ENCODE data around the gene HTT. TPM values are rescaled to one million over a fixed set of nuclear protein-coding genes. Genes with fewer than 3 reads are reported as not detected.

The HTT gene
- total RNA-seq, 1 experiment from 2014 or later, result 64.4 TPM

GRCh38 chr4:3223956-3224748 is 149.7 kb downstream of the HTT start:
- H2AFZ ChIP-seq (ENCODE audit: low read length), result no peak overlapping the region
- no peak overlapping the region for H4K8ac ChIP-seq (replicated peaks; ENCODE audit: insufficient read length, low read depth, low read length)
- no peak overlapping the region for H3K9ac ChIP-seq (ENCODE audit: extremely low read depth, insufficient read length, low read length)
- no peaks in the 10 kb centered on the region for H3K79me1 ChIP-seq (ENCODE audit: insufficient read depth, low read depth, low read length, poor library complexity, severe bottlenecking)
- Mint-ChIP-seq H3K9me3 (peaks cover 1 to 3% of the 10 kb centered on the region in 2 experiments; a peak in 3 of 5 replicates), H3K27me3 (ENCODE audit: low read depth) (no peaks in the 10 kb centered on the region), H3K27ac (peak overlapping the region in 1 of 3 experiments; percentile 78; a peak in 2 of 7 replicates), H3K4me3 (no peak overlapping the region), H3K4me1 (no peaks in the 10 kb centered on the region), H3K36me3 (ENCODE audit: insufficient read depth in 1 of 3, low read depth in 3 of 3) (peaks cover 31 to 76% (median 58%) of the 10 kb centered on the region in 3 experiments)
- no peak overlapping the region for H3K4ac ChIP-seq (ENCODE audit: low read depth, low read length)
- no peak overlapping the region for H2AK5ac ChIP-seq (ENCODE audit: insufficient read length, low read length)
- H4K5ac ChIP-seq (ENCODE audit: insufficient read length, low read depth, low read length), result no peak overlapping the region
- WGBS (ENCODE audit: extremely low coverage, insufficient read length, low lambda C conversion rate), result no CpG with 5 or more reads among the region's 13 CpGs
- H3K79me2 ChIP-seq (ENCODE audit: insufficient read depth, low read length), result no peaks in the 10 kb centered on the region
- no peaks in the 10 kb centered on the region for H3K9me3 ChIP-seq (ENCODE audit: control insufficient read depth, low read depth, low read length)
- H3K56ac ChIP-seq (ENCODE audit: insufficient read length, low read depth, low read length), result no peak overlapping the region
- no peak overlapping the region for H2BK120ac ChIP-seq (ENCODE audit: low read depth, low read length, poor library complexity, severe bottlenecking)
- no peak for TF ChIP-seq CTCF (conservative IDR thresholded peaks at IDR 0.05)
- no peak overlapping the region for H3K4me2 ChIP-seq (ENCODE audit: insufficient read depth, insufficient read length, low read length)
- no peaks in the 10 kb centered on the region for H3K27me3 ChIP-seq (ENCODE audit: insufficient read depth, low read length)
- no peak overlapping the region for H2BK20ac ChIP-seq (ENCODE audit: low read depth, low read length, poor library complexity, severe bottlenecking)
- H2BK5ac ChIP-seq (ENCODE audit: insufficient read length, low read length), result no peak overlapping the region
- H3K23me2 ChIP-seq (ENCODE audit: insufficient read length, low read depth, low read length, poor library complexity, severe bottlenecking), result no peaks in the 10 kb centered on the region
- H3K14ac ChIP-seq (ENCODE audit: insufficient read depth, low read length), result no peak overlapping the region
- no peak overlapping the region for H4K91ac ChIP-seq (ENCODE audit: insufficient read length, low read depth, low read length)
- DNase-seq, result no peak
- H4K20me1 ChIP-seq (ENCODE audit: control insufficient read depth, insufficient read depth, insufficient read length), result peaks cover 2% of the 10 kb centered on the region
- H2BK12ac ChIP-seq (ENCODE audit: insufficient read length, low read depth, low read length), result no peak overlapping the region
- H3K27ac ChIP-seq (ENCODE audit: insufficient read length, low read depth, low read length), result no peak overlapping the region
- H2BK15ac ChIP-seq (ENCODE audit: low read depth, low read length), result no peak overlapping the region
- no peak overlapping the region for H3T11ph ChIP-seq (ENCODE audit: low read length)
- no peak overlapping the region for H3K18ac ChIP-seq (ENCODE audit: insufficient read length, low read depth, low read length)
- no peaks in the 10 kb centered on the region for H3K4me1 ChIP-seq (ENCODE audit: insufficient read depth, low read length)
- H3K23ac ChIP-seq (ENCODE audit: insufficient read length, low read depth, low read length), result no peak overlapping the region
